ENCODE data around the gene MINAR1. TPM values are rescaled to one million over a fixed set of nuclear protein-coding genes. Genes with fewer than 3 reads are reported as not detected.

The MINAR1 gene
- total and polyA plus RNA-seq, 3 donors from 2014 or later: 0.62 to 1.0 (median 0.82) TPM

- Histone ChIP-seq H3K9me3 (no peaks in the 10 kb centered on the region), H3K27ac (no peak overlapping the region), H3K4me3 (no peak overlapping the region), H3K36me3 (ENCODE audit: low read depth, missing control alignments) (no peaks in the 10 kb centered on the region), H3K27me3 (no peaks in the 10 kb centered on the region), H3K4me1 (no peaks in the 10 kb centered on the region)
- WGBS, 2 donors: 63 to 74% methylated on average over 4 of the region's 4 CpGs
- no peak for DNase-seq
- intact Hi-C loops (cut with DNase I; ENCODE audit: low total_unique reads): no loop called here
- TF ChIP-seq CTCF (IDR thresholded peaks at IDR 0.05) (no peak), POLR2A (IDR thresholded peaks at IDR 0.05) (no peak)
Observed at GRCh38 chr15:79442911-79443310, 10.8 kb downstream of the MINAR1 start.

- intact Hi-C loops (cut with DNase I; ENCODE audit: low total_unique reads): no loop called here
- H3K9me3 ChIP-seq: no peaks in the 10 kb centered on the region
- no peak overlapping the region for H3K4me3 ChIP-seq
- DNase-seq: no peak
- no peaks in the 10 kb centered on the region for H3K36me3 ChIP-seq (ENCODE audit: low read depth, missing control alignments)
- no peaks in the 10 kb centered on the region for H3K27me3 ChIP-seq
- H3K4me1 ChIP-seq: no peaks in the 10 kb centered on the region
- 100% methylated on average over 1 of the region's 1 CpG for WGBS, 2 donors
- TF ChIP-seq CTCF (IDR thresholded peaks at IDR 0.05) (no peak), POLR2A (IDR thresholded peaks at IDR 0.05) (no peak)
- H3K27ac ChIP-seq: no peak overlapping the region
Observed at GRCh38 chr15:79447060-79447459, 14.9 kb downstream of the MINAR1 start.

DNA sequence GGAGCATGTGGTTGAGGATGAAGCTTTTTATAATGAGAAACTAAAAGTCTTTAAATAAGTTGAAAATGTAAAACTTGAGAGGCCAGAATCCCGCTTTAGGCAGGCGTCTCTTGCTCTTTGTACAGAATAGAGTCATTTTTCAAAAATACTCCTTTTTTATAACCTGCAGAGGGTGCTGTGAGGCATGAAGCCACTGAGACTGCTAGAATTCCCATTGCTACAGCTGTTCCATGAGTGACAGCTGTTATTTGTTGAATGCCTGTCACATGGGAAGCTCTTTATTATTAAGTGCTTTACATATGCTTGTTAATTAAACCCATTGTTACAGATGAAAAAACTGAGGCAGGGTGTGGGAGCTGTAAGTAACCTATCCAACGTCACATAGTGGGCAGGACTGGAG lies 18.5 kb downstream of the MINAR1 start:
- DNase-seq: no peak
- TF ChIP-seq CTCF (IDR thresholded peaks at IDR 0.05): no peak
- TF ChIP-seq POLR2A (IDR thresholded peaks at IDR 0.05): no peak
- Histone ChIP-seq H3K4me1 (no peaks in the 10 kb centered on the region), H3K4me3 (no peak overlapping the region), H3K36me3 (ENCODE audit: low read depth, missing control alignments) (no peaks in the 10 kb centered on the region), H3K9me3 (no peaks in the 10 kb centered on the region), H3K27ac (no peak overlapping the region), H3K27me3 (no peaks in the 10 kb centered on the region)
- whole genome bisulfite sequencing, 2 donors: 72 to 79% methylated on average over 3 of the region's 3 CpGs
- intact Hi-C loops (cut with DNase I; ENCODE audit: low total_unique reads): no loop called here

GRCh38 chr15:79451361-79451999 lies 19.3 kb downstream of the MINAR1 start:
- 42 to 48% methylated on average over 14 to 17 of the region's 17 CpGs for WGBS, 2 donors
- intact Hi-C loops (cut with DNase I; ENCODE audit: low total_unique reads): no loop called here
- H3K36me3 ChIP-seq (ENCODE audit: low read depth, missing control alignments): no peaks in the 10 kb centered on the region
- no peaks in the 10 kb centered on the region for H3K9me3 ChIP-seq
- TF ChIP-seq CTCF (IDR thresholded peaks at IDR 0.05) (no peak), POLR2A (IDR thresholded peaks at IDR 0.05) (no peak)
- no peaks in the 10 kb centered on the region for H3K4me1 ChIP-seq
- H3K4me3 ChIP-seq: no peak overlapping the region
- H3K27me3 ChIP-seq: no peaks in the 10 kb centered on the region
- H3K27ac ChIP-seq: no peak overlapping the region
- no peak for DNase-seq

All from testis (tissue), 3 donors.